ENCODE measurements around the gene JCAD. TPM values are rescaled to one million over a fixed set of nuclear protein-coding genes. Genes with fewer than 3 reads are reported as not detected.

JCAD gene
- total and polyA plus RNA-seq, 10 of the 15 experiments (the other 5 are each of a cell fraction or from before 2014, with no cell fraction given) = 0.28 TPM; not detected in 9

GRCh38 chr10:29973921-29974320, 85.5 kb downstream of the JCAD start:
- Histone ChIP-seq H3K79me2 (ENCODE audit: control insufficient read depth, insufficient read depth, low read length) (no peaks in the 10 kb centered on the region), H3K36me3 (ENCODE audit: control insufficient read depth in 2 of 2, insufficient read depth in 2 of 2, low read length in 1 of 2) (no peaks in the 10 kb centered on the region), H3K9me3 (replicated peaks; ENCODE audit: control insufficient read depth, insufficient read depth, low read length) (no peaks in the 10 kb centered on the region), H3K4me2 (ENCODE audit: control insufficient read depth, insufficient read depth) (no peak overlapping the region), H4K20me1 (ENCODE audit: control insufficient read depth, insufficient read depth) (no peaks in the 10 kb centered on the region), H3K27me3 (replicated peaks in 1 of 2; ENCODE audit: control insufficient read depth in 2 of 2, insufficient read depth in 2 of 2, low read length in 1 of 2) (no peaks in the 10 kb centered on the region), H3K9ac (ENCODE audit: control insufficient read depth, insufficient read depth, low read length) (no peak overlapping the region), H3K4me1 (ENCODE audit: control insufficient read depth, insufficient read depth, low read length) (no peaks in the 10 kb centered on the region), H2AFZ (ENCODE audit: control insufficient read depth, low read depth, low read length) (no peak overlapping the region), H3K4me3 (no peak overlapping the region), H3K27ac (ENCODE audit: control insufficient read depth, insufficient read depth) (no peak overlapping the region)
- SMC1A ChIA-PET (ENCODE audit: uncharacterized antibody, unreplicated experiment) = no interaction called here
- RAD21 ChIA-PET (ENCODE audit: unreplicated experiment) = no interaction called here
- ATAC-seq (no peak), FAIRE-seq (no peak), DNase-seq (ENCODE audit: low read depth, low spot score) (no peak)
- POLR2A ChIA-PET = no interaction called here
- intact Hi-C loops (cut with micrococcal nuclease; ENCODE audit: unreplicated experiment) (no loop called here), in situ Hi-C loops (cut with MboI) (no loop called here)
- no TSS peak for BruUV-seq (replicated peaks)
- CTCF ChIA-PET = no interaction called here
- 8% methylated on average over 5 of the region's 5 CpGs for WGBS (ENCODE audit: insufficient coverage, insufficient replicate concordance, low lambda C conversion rate, missing lambda C conversion rate)
- TF ChIP-seq BCLAF1 (IDR thresholded peaks at IDR 0.05) (no peak), HDAC2 (IDR thresholded peaks at IDR 0.05) (no peak), ZNF24 (IDR thresholded peaks at IDR 0.05) (no peak), CREM (IDR thresholded peaks at IDR 0.05; ENCODE audit: low read depth) (no peak), NKRF (conservative IDR thresholded peaks at IDR 0.05) (no peak), GATAD2B (conservative IDR thresholded peaks at IDR 0.05; ENCODE audit: low read depth) (no peak), IKZF1 (conservative IDR thresholded peaks at IDR 0.05) (no peak), MXI1 (IDR thresholded peaks at IDR 0.05; ENCODE audit: low read depth, low read length) (no peak), EGR1 (IDR thresholded peaks at IDR 0.05; ENCODE audit: borderline replicate concordance in 1 of 2, low read depth in 2 of 2, low read length in 2 of 2) (no peak), YBX1 (IDR thresholded peaks at IDR 0.05) (no peak), ATF2 (IDR thresholded peaks at IDR 0.05; ENCODE audit: low read length) (no peak), MYB (IDR thresholded peaks at IDR 0.05; ENCODE audit: borderline replicate concordance, low read depth, low read length) (no peak), HSF1 (IDR thresholded peaks at IDR 0.05; ENCODE audit: low read depth, low read length) (no peak), E4F1 (IDR thresholded peaks at IDR 0.05; ENCODE audit: borderline replicate concordance, partially characterized antibody) (no peak)

Data from GM12878 (cell line).